ENCODE data around the gene APBA2.

GRCh38 chr15:28945626-28946230, 60.0 kb downstream of the APBA2 start:
- no peak for TF ChIP-seq CTCF (IDR thresholded peaks at IDR 0.05)
- no peak for TF ChIP-seq EZH2phosphoT487 (IDR thresholded peaks at IDR 0.05)
